HepG2 (cell line): ENCODE data around the gene MOK. TPM values are rescaled to one million over a fixed set of nuclear protein-coding genes. Genes with fewer than 3 reads are reported as not detected.

Experiments
- ATAD3A ChIP-seq: sonication (generic); formaldehyde crosslinking; IDR thresholded peaks from 2 replicates; pipeline ENCODE4 v1.4.0; 2020; ENCODE audit warnings: missing genetic modification reagents
- ATF7 ChIP-seq, 2 experiments: fragments of 450-650 bp in 1 of 2; sonication (generic) in 1 of 2; formaldehyde crosslinking in 1 of 2; IDR thresholded peaks; 2 replicates each; pipeline versions ENCODE4 v1.4.0 to v1.6.1; 2016 to 2020; ENCODE audit warnings: antibody characterized with exemption in 1 of 2, mild to moderate bottlenecking in 1 of 2, missing genetic modification reagents in 1 of 2
- BORCS8-MEF2B ChIP-seq: sonication (generic); formaldehyde crosslinking; IDR thresholded peaks from 2 replicates; pipeline ENCODE4 v1.8.0; 2022; ENCODE audit warnings: mild to moderate bottlenecking, missing genetic modification reagents
- CENPT ChIP-seq: sonication (generic); formaldehyde crosslinking; IDR thresholded peaks from 2 replicates; pipeline ENCODE4 v1.8.0; 2022; ENCODE audit warnings: low read depth, mild to moderate bottlenecking, moderate library complexity, missing genetic modification reagents
- CREBL2 ChIP-seq: sonication (generic); formaldehyde crosslinking; IDR thresholded peaks from 2 replicates; pipeline ENCODE4 v1.8.1; 2023; ENCODE audit warnings: missing genetic modification reagents, mild to moderate bottlenecking, borderline replicate concordance
- DNMT1 ChIP-seq: sonication (generic); formaldehyde crosslinking; IDR thresholded peaks from 2 replicates; pipeline ENCODE4 v1.5.1; 2020; ENCODE audit warnings: mild to moderate bottlenecking, missing genetic modification reagents
- FLYWCH1 ChIP-seq: sonication (generic); formaldehyde crosslinking; IDR thresholded peaks from 2 replicates; pipeline ENCODE4 v1.8.1; 2023; ENCODE audit warnings: mild to moderate bottlenecking, missing genetic modification reagents
- GFI1 ChIP-seq: sonication (generic); formaldehyde crosslinking; IDR thresholded peaks from 2 replicates; pipeline ENCODE4 v1.5.0; 2020; ENCODE audit warnings: missing genetic modification reagents, mild to moderate bottlenecking, borderline replicate concordance
- GPN1 ChIP-seq: sonication (generic); formaldehyde crosslinking; IDR thresholded peaks from 2 replicates; pipeline ENCODE4 v1.5.1; 2020; ENCODE audit warnings: missing genetic modification reagents, borderline replicate concordance
- GTF2F1 ChIP-seq: fragments of 150-350 bp; IDR thresholded peaks from 2 replicates; pipeline ENCODE4 v1.6.1; 2014; ENCODE audit warnings: low read length
- HNRNPK ChIP-seq: fragments of 200-400 bp; formaldehyde crosslinking; IDR thresholded peaks from 2 replicates; pipeline ENCODE4 v1.6.1; 2018; ENCODE audit warnings: low read length, low read depth, moderate library complexity, mild to moderate bottlenecking; ENCODE audit not compliant: poor library complexity, severe bottlenecking
- NR2C2 ChIP-seq: sonication (generic); formaldehyde crosslinking; IDR thresholded peaks from 2 replicates; pipeline ENCODE4 v1.4.0; 2020; ENCODE audit warnings: missing genetic modification reagents, mild to moderate bottlenecking, moderate library complexity, borderline replicate concordance
- PITX1 ChIP-seq: sonication (generic); formaldehyde crosslinking; IDR thresholded peaks from 2 replicates; pipeline ENCODE4 v1.5.1; 2020; ENCODE audit warnings: mild to moderate bottlenecking, missing genetic modification reagents
- POLR2G ChIP-seq: fragments of 200-400 bp; formaldehyde crosslinking; IDR thresholded peaks from 2 replicates; pipeline ENCODE4 v1.6.1; 2018; ENCODE audit warnings: mild to moderate bottlenecking, low read depth, low read length, moderate library complexity
- SMYD3 ChIP-seq: sonication (generic); formaldehyde crosslinking; IDR thresholded peaks from 2 replicates; pipeline ENCODE4 v1.8.1; 2023; ENCODE audit warnings: mild to moderate bottlenecking, missing genetic modification reagents
- STAG1 ChIP-seq: sonication (generic); formaldehyde crosslinking; IDR thresholded peaks from 2 replicates; pipeline ENCODE4 v1.4.0; 2020; ENCODE audit warnings: missing genetic modification reagents
- SYNCRIP ChIP-seq: fragments of 200-400 bp; formaldehyde crosslinking; IDR thresholded peaks from 2 replicates; pipeline ENCODE4 v1.6.1; 2018; ENCODE audit warnings: mild to moderate bottlenecking, low read depth, low read length; ENCODE audit not compliant: insufficient read depth
- ZNF256 ChIP-seq: sonication (generic); formaldehyde crosslinking; conservative IDR thresholded peaks from 2 replicates; pipeline ENCODE4 v1.4.0; 2020; ENCODE audit warnings: missing genetic modification reagents
- ZNF451 ChIP-seq: sonication (generic); formaldehyde crosslinking; IDR thresholded peaks from 2 replicates; pipeline ENCODE4 v1.5.0; 2020; ENCODE audit warnings: mild to moderate bottlenecking, missing genetic modification reagents
- ZNF572 ChIP-seq: sonication (generic); formaldehyde crosslinking; IDR thresholded peaks from 2 replicates; pipeline ENCODE4 v1.5.1; 2020; ENCODE audit warnings: mild to moderate bottlenecking, missing genetic modification reagents
- ZNF574 ChIP-seq: sonication (generic); formaldehyde crosslinking; IDR thresholded peaks from 2 replicates; pipeline ENCODE4 v1.4.0; 2020; ENCODE audit warnings: missing genetic modification reagents
- ZNF589 ChIP-seq: sonication (generic); formaldehyde crosslinking; conservative IDR thresholded peaks from 2 replicates; pipeline ENCODE4 v1.8.0; 2022; ENCODE audit warnings: mild to moderate bottlenecking, moderate library complexity, missing genetic modification reagents
- ZNF777 ChIP-seq: sonication (generic); formaldehyde crosslinking; IDR thresholded peaks from 2 replicates; pipeline ENCODE4 v1.4.0; 2020; ENCODE audit warnings: missing genetic modification reagents
- ZSCAN20 ChIP-seq: sonication (generic); formaldehyde crosslinking; IDR thresholded peaks from 2 replicates; pipeline ENCODE4 v1.4.0; 2020; ENCODE audit warnings: missing genetic modification reagents, mild to moderate bottlenecking, borderline replicate concordance
- polyA plus RNA-seq, 8 experiments: library from polyadenylated mRNA; depleted of rRNA in 3 of 8; stranded (reverse) in 7 of 8; unstranded in 1 of 8; fragments of >200 nt; fragmentation: Illumina TruSeq in 4 of 8; extraction: Trizol in 4 of 8; gene quantifications; 2 replicates each; pipeline versions ENCODE4 v1.2.1 to v1.2.3, GENCODE V29; 2011 to 2016; ENCODE audit warnings: low read depth in 4 of 8, missing spikeins in 1 of 8, mixed read lengths in 1 of 8; ENCODE audit not compliant: insufficient read depth in 1 of 8
- total RNA-seq, 5 experiments: library from RNA; depleted of rRNA; stranded (reverse); fragments of >200 nt; fragmentation: Illumina TruSeq; extraction: Trizol; gene quantifications; 2 replicates each; pipeline ENCODE4 v1.2.3, GENCODE V29; 2016; ENCODE audit warnings: low read depth in 1 of 5
- TF ChIP-seq, protein P1 (sequence below): sonication (generic); formaldehyde crosslinking; IDR thresholded peaks from 2 replicates; pipeline ENCODE4 v1.5.0; 2020; ENCODE audit warnings: missing genetic modification reagents, mild to moderate bottlenecking, borderline replicate concordance
- TF ChIP-seq, protein P2 (sequence below): sonication (generic); formaldehyde crosslinking; IDR thresholded peaks from 2 replicates; pipeline ENCODE4 v1.5.0; 2020; ENCODE audit warnings: mild to moderate bottlenecking, missing genetic modification reagents

The MOK gene
- total and polyA plus RNA-seq, 2 of the 13 experiments (the other 11 are each of a cell fraction or from before 2014, with no cell fraction given), result 15.3 to 16.9 TPM

- TF ChIP-seq ZNF777 (CRISPR knock-in tag), result peak; percentile 98
- TF ChIP-seq BORCS8-MEF2B (CRISPR knock-in tag), result no peak
- 0 out of 2 replicates have a peak, but pooled peaks have one; percentile 28 for TF ChIP-seq POLR2G
- peak; percentile 96 for TF ChIP-seq STAG1 (CRISPR knock-in tag)
- no peak for TF ChIP-seq SYNCRIP
- no peak; the same call in 1 of the 2 replicates for TF ChIP-seq CREBL2
- no peak for TF ChIP-seq HNRNPK
- no peak for TF ChIP-seq ZNF451 (CRISPR knock-in tag)
- TF ChIP-seq ZNF574 (CRISPR knock-in tag), result peak; percentile 73
- no peak for TF ChIP-seq ZNF256 (CRISPR knock-in tag)
- TF ChIP-seq, protein P1, sequence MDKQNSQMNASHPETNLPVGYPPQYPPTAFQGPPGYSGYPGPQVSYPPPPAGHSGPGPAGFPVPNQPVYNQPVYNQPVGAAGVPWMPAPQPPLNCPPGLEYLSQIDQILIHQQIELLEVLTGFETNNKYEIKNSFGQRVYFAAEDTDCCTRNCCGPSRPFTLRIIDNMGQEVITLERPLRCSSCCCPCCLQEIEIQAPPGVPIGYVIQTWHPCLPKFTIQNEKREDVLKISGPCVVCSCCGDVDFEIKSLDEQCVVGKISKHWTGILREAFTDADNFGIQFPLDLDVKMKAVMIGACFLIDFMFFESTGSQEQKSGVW (CRISPR knock-in tag), result no peak
- no peak for TF ChIP-seq FLYWCH1
- TF ChIP-seq ZSCAN20, result no peak; the same call in 1 of the 2 replicates
- no peak for TF ChIP-seq GPN1 (CRISPR knock-in tag)
- TF ChIP-seq ATAD3A (CRISPR knock-in tag), result no peak
- no peak for TF ChIP-seq ZNF589
- no peak; the same call in 1 of the 2 replicates for TF ChIP-seq PITX1 (CRISPR knock-in tag)
- TF ChIP-seq DNMT1 (CRISPR knock-in tag), result no peak
- TF ChIP-seq SMYD3 (CRISPR knock-in tag), result no peak
- TF ChIP-seq CENPT, result no peak
- TF ChIP-seq GTF2F1, result no peak
- TF ChIP-seq ZNF572 (CRISPR knock-in tag), result 0 out of 2 replicates have a peak, but pooled peaks have one; percentile 78
- TF ChIP-seq, protein P2, sequence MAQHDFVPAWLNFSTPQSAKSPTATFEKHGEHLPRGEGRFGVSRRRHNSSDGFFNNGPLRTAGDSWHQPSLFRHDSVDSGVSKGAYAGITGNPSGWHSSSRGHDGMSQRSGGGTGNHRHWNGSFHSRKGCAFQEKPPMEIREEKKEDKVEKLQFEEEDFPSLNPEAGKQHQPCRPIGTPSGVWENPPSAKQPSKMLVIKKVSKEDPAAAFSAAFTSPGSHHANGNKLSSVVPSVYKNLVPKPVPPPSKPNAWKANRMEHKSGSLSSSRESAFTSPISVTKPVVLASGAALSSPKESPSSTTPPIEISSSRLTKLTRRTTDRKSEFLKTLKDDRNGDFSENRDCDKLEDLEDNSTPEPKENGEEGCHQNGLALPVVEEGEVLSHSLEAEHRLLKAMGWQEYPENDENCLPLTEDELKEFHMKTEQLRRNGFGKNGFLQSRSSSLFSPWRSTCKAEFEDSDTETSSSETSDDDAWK, result no peak
- TF ChIP-seq GFI1, result no peak
- no peak; the same call in 1 of the 2 replicates for TF ChIP-seq NR2C2
- no peak for TF ChIP-seq ATF7 (IDR thresholded peaks at IDR 0.05)
- no peak for TF ChIP-seq ATF7 (CRISPR knock-in tag; IDR thresholded peaks at IDR 0.05)
Observed at GRCh38 chr14:102314242-102315011, 9.5 kb upstream of the MOK start (continued).
